H1 (cell line): ENCODE measurements around the gene KRTAP5-4. TPM values are rescaled to one million over a fixed set of nuclear protein-coding genes. Genes with fewer than 3 reads are reported as not detected.

Source experiments
- CTCF ChIA-PET: fragments of 300-600 bp; sonication (Branson Sonifier 250); formaldehyde crosslinking; loops from one replicate; lab custom pipeline; 2021; ENCODE audit not compliant: partially characterized antibody; lab: Charles Lee
- POLR2A ChIA-PET: fragments of 300-600 bp; sonication (Branson Sonifier 250); formaldehyde crosslinking; loops from one replicate; lab custom pipeline; 2021; ENCODE audit warnings: inconsistent platforms; ENCODE audit not compliant: partially characterized antibody; lab: Charles Lee
- DNase-seq, 2 experiments: peaks; one replicate each; pipeline versions ENCODE4 v3.0.0 to v3.0.0-alpha.2; 2010 to 2022; ENCODE audit warnings: low spot score in 2 of 2, low read depth in 1 of 2, mixed read lengths in 1 of 2
- FAIRE-seq: peaks from 2 replicates; lab custom pipeline; 2011; peaks lifted over from hg19 to GRCh38; lab: Jason Lieb, UNC
- H2AFZ ChIP-seq: 2 replicates; pipeline ENCODE4 v1.8.1; 2012; ENCODE audit warnings: low read length, inconsistent platforms
- H2AK5ac ChIP-seq: 2 replicates; pipeline ENCODE4 v1.6.1; 2013; ENCODE audit warnings: low read depth, low read length
- H2BK120ac ChIP-seq: replicated peaks from 2 replicates; pipeline ENCODE3; 2013; ENCODE audit warnings: low read depth, low read length, inconsistent platforms
- H2BK12ac ChIP-seq: 2 replicates; pipeline ENCODE4 v1.6.1; 2013; ENCODE audit warnings: low read depth, low read length
- H2BK15ac ChIP-seq: 2 replicates; pipeline ENCODE4 v1.6.1; 2013; ENCODE audit warnings: low read length
- H2BK20ac ChIP-seq: 2 replicates; pipeline ENCODE4 v1.6.1; 2013; ENCODE audit warnings: low read length
- H2BK5ac ChIP-seq: 2 replicates; pipeline ENCODE4 v1.6.1; 2013; ENCODE audit warnings: low read depth, low read length
- H3K14ac ChIP-seq: 2 replicates; pipeline ENCODE4 v1.6.1; 2013; ENCODE audit warnings: inconsistent platforms; ENCODE audit not compliant: insufficient read length
- H3K18ac ChIP-seq: 2 replicates; pipeline ENCODE4 v1.6.1; 2013; ENCODE audit warnings: low read length; ENCODE audit errors: extremely low read depth
- H3K23ac ChIP-seq: 2 replicates; pipeline ENCODE4 v1.6.1; 2013; ENCODE audit warnings: inconsistent platforms; ENCODE audit not compliant: insufficient read length
- H3K23me2 ChIP-seq: 2 replicates; pipeline ENCODE4 v1.6.1; 2013; ENCODE audit warnings: low read depth, low read length
- H3K27ac ChIP-seq: 2 replicates; pipeline ENCODE4 v1.6.1; 2011; ENCODE audit warnings: low read depth, low read length, inconsistent platforms
- H3K27me3 ChIP-seq, 4 experiments: replicated peaks in 1 of 4; 1 replicate in 1 of 4; 2 replicates in 3 of 4; pipeline versions ENCODE4 v1.6.1 to v1.8.1; 2011 to 2013; ENCODE audit warnings: low read length in 3 of 4, mild to moderate bottlenecking in 3 of 4, inconsistent platforms in 2 of 4, mixed read lengths in 2 of 4, moderate library complexity in 1 of 4; ENCODE audit not compliant: control insufficient read depth in 3 of 4, insufficient read depth in 3 of 4; ENCODE audit errors: extremely low read depth in 1 of 4
- H3K36me3 ChIP-seq, 4 experiments: 2 replicates each; pipeline versions ENCODE4 v1.6.1 to v1.8.1; 2011 to 2013; ENCODE audit warnings: mild to moderate bottlenecking in 4 of 4, low read length in 3 of 4, moderate library complexity in 2 of 4, control low read depth in 1 of 4, inconsistent platforms in 1 of 4; ENCODE audit not compliant: insufficient read depth in 4 of 4, control insufficient read depth in 2 of 4
- H3K4ac ChIP-seq: replicated peaks from 2 replicates; pipeline ENCODE3; 2013; ENCODE audit warnings: low read length, low read depth, mixed read lengths, inconsistent platforms; ENCODE audit not compliant: insufficient read length
- H3K4me1 ChIP-seq, 4 experiments: replicated peaks in 1 of 4; 1 replicate in 1 of 4; 2 replicates in 3 of 4; pipeline versions ENCODE4 v1.6.1 to v1.8.1; 2011 to 2013; ENCODE audit warnings: low read length in 3 of 4, inconsistent platforms in 2 of 4, mixed read lengths in 1 of 4; ENCODE audit not compliant: insufficient read depth in 4 of 4, control insufficient read depth in 3 of 4
- H3K4me2 ChIP-seq, 2 experiments: 2 replicates each; pipeline versions ENCODE4 v1.6.1 to v1.8.1; 2011 to 2013; ENCODE audit warnings: low read depth in 2 of 2, low read length in 2 of 2, control low read depth in 1 of 2, inconsistent platforms in 1 of 2, mild to moderate bottlenecking in 1 of 2; ENCODE audit not compliant: insufficient read depth in 1 of 2
- H3K4me3 ChIP-seq, 4 experiments: fragments of 200-600, 300-600 bp in 1 of 4; sonication (generic), shearing (Covaris generic), sonication (Bioruptor Twin) in 1 of 4; 2 replicates each; pipeline versions ENCODE4 v1.5.1 to v1.8.1; 2011 to 2016; ENCODE audit warnings: low read length in 4 of 4, low read depth in 3 of 4, control low read depth in 2 of 4, inconsistent platforms in 2 of 4, mild to moderate bottlenecking in 2 of 4, mixed read lengths in 1 of 4, moderate library complexity in 1 of 4; ENCODE audit not compliant: insufficient read depth in 2 of 4; ENCODE audit errors: extremely low read depth in 1 of 4
- H3K56ac ChIP-seq: replicated peaks from 2 replicates; pipeline ENCODE3; 2013; ENCODE audit warnings: low read depth, mild to moderate bottlenecking, mixed read lengths, low read length, inconsistent platforms; ENCODE audit not compliant: insufficient read length
- H3K79me1 ChIP-seq: 2 replicates; pipeline ENCODE4 v1.6.1; 2013; ENCODE audit warnings: low read depth, low read length, control low read depth
- H3K79me2 ChIP-seq, 2 experiments: 2 replicates each; pipeline versions ENCODE4 v1.6.1 to v1.8.1; 2012 to 2013; ENCODE audit warnings: low read length in 2 of 2, mild to moderate bottlenecking in 2 of 2, inconsistent platforms in 1 of 2; ENCODE audit not compliant: insufficient read depth in 2 of 2, control insufficient read depth in 1 of 2
- H3K9ac ChIP-seq, 4 experiments: replicated peaks in 1 of 4; 1 replicate in 1 of 4; 2 replicates in 3 of 4; pipeline versions ENCODE4 v1.6.1 to v1.8.1; 2011 to 2013; ENCODE audit warnings: low read depth in 3 of 4, low read length in 3 of 4, control low read depth in 2 of 4, mild to moderate bottlenecking in 2 of 4, moderate library complexity in 2 of 4, inconsistent platforms in 1 of 4; ENCODE audit errors: extremely low read depth in 1 of 4
- H3K9me3 ChIP-seq, 2 experiments: 2 replicates each; pipeline versions ENCODE4 v1.6.1 to v1.8.1; 2012 to 2013; ENCODE audit warnings: mild to moderate bottlenecking in 2 of 2, moderate library complexity in 2 of 2, control low read depth in 1 of 2, inconsistent platforms in 1 of 2, low read depth in 1 of 2, low read length in 1 of 2, mixed read lengths in 1 of 2; ENCODE audit not compliant: insufficient read depth in 2 of 2
- H4K20me1 ChIP-seq, 2 experiments: replicated peaks in 1 of 2; 2 replicates each; pipeline versions ENCODE3 to v1.8.1; 2011 to 2013; ENCODE audit warnings: inconsistent platforms in 2 of 2, low read length in 2 of 2, mild to moderate bottlenecking in 1 of 2; ENCODE audit not compliant: insufficient read depth in 2 of 2, control insufficient read depth in 1 of 2
- H4K5ac ChIP-seq: 2 replicates; pipeline ENCODE4 v1.6.1; 2013; ENCODE audit warnings: low read length, low read depth, mixed read lengths, inconsistent platforms; ENCODE audit not compliant: insufficient read length
- H4K8ac ChIP-seq: 2 replicates; pipeline ENCODE4 v1.8.0; 2013; ENCODE audit warnings: mild to moderate bottlenecking, moderate library complexity, low read length, inconsistent platforms; ENCODE audit not compliant: insufficient read depth; ENCODE audit errors: extremely low read depth
- H4K91ac ChIP-seq: replicated peaks from 2 replicates; pipeline ENCODE3; 2013; ENCODE audit warnings: low read length, mixed read lengths, inconsistent platforms; ENCODE audit not compliant: insufficient read length
- CREB1 ChIP-seq: IDR thresholded peaks from 2 replicates; pipeline ENCODE4 v1.6.1; 2012; ENCODE audit warnings: inconsistent platforms
- CTBP2 ChIP-seq: IDR thresholded peaks from 2 replicates; pipeline ENCODE4 v1.7.0; 2011; ENCODE audit warnings: borderline replicate concordance, mild to moderate bottlenecking, moderate library complexity, mixed read lengths, low read length; ENCODE audit not compliant: insufficient read depth, insufficient read length
- SP2 ChIP-seq: IDR thresholded peaks from 2 replicates; pipeline ENCODE4 v1.6.1; 2012; ENCODE audit warnings: mild to moderate bottlenecking, low read length, inconsistent platforms
- WGBS, 2 experiments: shearing (Covaris generic) in 1 of 2; methylation state at CpG; one replicate each; pipeline versions ENCODE4 v1.1.6 to v1.1.7; 2013 to 2015; ENCODE audit warnings: low lambda C conversion rate in 2 of 2, mixed read lengths in 2 of 2, inconsistent platforms in 1 of 2, low coverage in 1 of 2, missing lambda C conversion rate in 1 of 2; ENCODE audit not compliant: insufficient replicate concordance in 2 of 2, insufficient coverage in 1 of 2, insufficient read length in 1 of 2; ENCODE audit errors: extremely low coverage in 1 of 2, missing lambda C conversion rate in 1 of 2; 5-methylcytosine and 5-hydroxymethylcytosine counted together
- polyA plus RNA-seq, 7 experiments: library from polyadenylated mRNA; depleted of rRNA in 3 of 7; stranded (reverse) in 5 of 7; unstranded in 2 of 7; fragments of >200 nt in 5 of 7; fragments of 200-250 nt in 2 of 7; gene quantifications; 1 replicate in 5 of 7; 2 replicates in 1 of 7; 4 replicates in 1 of 7; pipeline versions ENCODE4 v1.2.1 to v1.2.3, GENCODE V29; 2011 to 2013; ENCODE audit warnings: missing spikeins in 2 of 7, mixed read lengths in 2 of 7
- total RNA-seq: library from RNA; stranded (reverse); fragmentation: NEBNext Ultra II Directional; extraction: Animal tissue kit (Norgen Biotek cat#: 25700); gene quantifications from 2 replicates; pipeline ENCODE4 v1.2.1, GENCODE V29; 2021
- TF ChIP-seq, protein P1 (sequence below): IDR thresholded peaks from 2 replicates; pipeline ENCODE4 v1.6.1; 2012; ENCODE audit warnings: low read length, inconsistent platforms

KRTAP5-4 gene
- total and polyA plus RNA-seq, 2 of the 8 experiments (the other 6 are each of a cell fraction or from before 2014, with no cell fraction given): not detected

- Histone ChIP-seq H2BK12ac (no peak overlapping the region; the same call in 1 of the 2 replicates), H3K27me3 (peaks cover 0 to 9% (median 6%) of the 10 kb centered on the region in 4 experiments; a peak in 4 of 7 replicates), H3K9ac (no peak overlapping the region), H2BK120ac (no peak overlapping the region), H2BK20ac (no peak overlapping the region), H3K23ac (no peak overlapping the region), H2BK15ac (no peak overlapping the region), H4K91ac (no peak overlapping the region), H4K5ac (no peak overlapping the region), H3K4me1 (peaks cover 0 to 6% (median 2%) of the 10 kb centered on the region in 4 experiments; a peak in 3 of 7 replicates), H3K23me2 (no peaks in the 10 kb centered on the region), H2BK5ac (no peak overlapping the region), H3K14ac (no peak overlapping the region), H3K18ac (peak overlapping the region; percentile 32; the same call in 1 of the 2 replicates), H2AK5ac (no peak overlapping the region), H3K36me3 (no peaks in the 10 kb centered on the region), H3K27ac (no peak overlapping the region), H4K20me1 (no peaks in the 10 kb centered on the region), H3K4me3 (no peak overlapping the region; a peak in 1 of 8 replicates), H3K4me2 (peak overlapping the region in 1 of 2 experiments; percentile 6; a peak in 1 of 4 replicates), H3K9me3 (no peaks in the 10 kb centered on the region), H2AFZ (no peak overlapping the region), H3K79me1 (no peaks in the 10 kb centered on the region), H3K79me2 (no peaks in the 10 kb centered on the region), H4K8ac (no peak overlapping the region), H3K4ac (no peak overlapping the region), H3K56ac (no peak overlapping the region)
- FAIRE-seq (no peak), DNase-seq (no peak)
- ChIA-PET CTCF (interaction anchor here (0.8 to 10.1 kb wide), 34 partner anchors 14 to 752 kb away, joined by 3 to 166 read pairs (median 5); partner anchors contain the start of gene SYT8), POLR2A (no interaction called here)
- 7 to 85% methylated on average over 2 to 14 of the region's 14 CpGs for WGBS, 2 experiments
- no peak for TF ChIP-seq SP2
- TF ChIP-seq CREB1: no peak
- no peak for TF ChIP-seq CTBP2
- TF ChIP-seq, protein P1, sequence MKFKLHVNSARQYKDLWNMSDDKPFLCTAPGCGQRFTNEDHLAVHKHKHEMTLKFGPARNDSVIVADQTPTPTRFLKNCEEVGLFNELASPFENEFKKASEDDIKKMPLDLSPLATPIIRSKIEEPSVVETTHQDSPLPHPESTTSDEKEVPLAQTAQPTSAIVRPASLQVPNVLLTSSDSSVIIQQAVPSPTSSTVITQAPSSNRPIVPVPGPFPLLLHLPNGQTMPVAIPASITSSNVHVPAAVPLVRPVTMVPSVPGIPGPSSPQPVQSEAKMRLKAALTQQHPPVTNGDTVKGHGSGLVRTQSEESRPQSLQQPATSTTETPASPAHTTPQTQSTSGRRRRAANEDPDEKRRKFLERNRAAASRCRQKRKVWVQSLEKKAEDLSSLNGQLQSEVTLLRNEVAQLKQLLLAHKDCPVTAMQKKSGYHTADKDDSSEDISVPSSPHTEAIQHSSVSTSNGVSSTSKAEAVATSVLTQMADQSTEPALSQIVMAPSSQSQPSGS: no peak
Observed at GRCh38 chr11:1653541-1654387, 31.8 kb upstream of the KRTAP5-4 start.
